HEK293T (cell line): ENCODE measurements around the gene ATP8A1.
"Not testable (repeated sequence)": the region's sequence is repeated elsewhere in the genome, so short reads cannot be mapped to it uniquely, and the experiment has no call there.

Source experiments
- CTCF ChIA-PET: fragments of 350-600 bp; formaldehyde crosslinking; extraction: SDS; loops from one replicate; lab custom pipeline; 2021; ENCODE audit warnings: antibody characterized with exemption, inconsistent platforms; lab: Yijun Ruan, JAX
- POLR2A ChIA-PET: fragments of 350-600 bp; formaldehyde crosslinking; extraction: SDS; loops from one replicate; lab custom pipeline; 2020; ENCODE audit warnings: antibody characterized with exemption, inconsistent platforms; lab: Yijun Ruan, JAX
- DNase-seq: peaks from one replicate; pipeline ENCODE4 v3.0.0; 2012; ENCODE audit warnings: mixed read lengths; ENCODE audit errors: extremely low spot score
- ARNT ChIP-seq: fragments of 450-650 bp; IDR thresholded peaks from 2 replicates; pipeline ENCODE4 v1.6.1; 2017; ENCODE audit warnings: mild to moderate bottlenecking
- BHLHE40 ChIP-seq: fragments of 450-650 bp; IDR thresholded peaks from 2 replicates; pipeline ENCODE4 v1.6.1; 2016; ENCODE audit warnings: mild to moderate bottlenecking, moderate library complexity, borderline replicate concordance
- CTBP1 ChIP-seq: fragments of 450-650 bp; IDR thresholded peaks from 2 replicates; pipeline ENCODE4 v1.6.1; 2016; ENCODE audit warnings: borderline replicate concordance
- ELF4 ChIP-seq: fragments of 450-650 bp; IDR thresholded peaks from 2 replicates; pipeline ENCODE4 v1.6.1; 2017; ENCODE audit warnings: antibody characterized with exemption
- FOXA1 ChIP-seq: fragments of 450-650 bp; IDR thresholded peaks from 2 replicates; pipeline ENCODE4 v1.6.1; 2016; ENCODE audit warnings: mild to moderate bottlenecking
- FOXK2 ChIP-seq: fragments of 450-650 bp; IDR thresholded peaks from 2 replicates; pipeline ENCODE4 v1.6.1; 2016; ENCODE audit warnings: mild to moderate bottlenecking
- FOXM1 ChIP-seq: fragments of 450-650 bp; IDR thresholded peaks from 2 replicates; pipeline ENCODE4 v1.6.1; 2017; ENCODE audit warnings: mild to moderate bottlenecking, borderline replicate concordance
- HDGF ChIP-seq: fragments of 450-650 bp; IDR thresholded peaks from 2 replicates; pipeline ENCODE4 v1.6.1; 2017; ENCODE audit warnings: antibody characterized with exemption, borderline replicate concordance
- L3MBTL2 ChIP-seq: fragments of 450-650 bp; conservative IDR thresholded peaks from 2 replicates; pipeline ENCODE4 v1.6.1; 2016; ENCODE audit warnings: mild to moderate bottlenecking
- LEF1 ChIP-seq: fragments of 450-650 bp; IDR thresholded peaks from 2 replicates; pipeline ENCODE4 v1.6.1; 2017; ENCODE audit warnings: mild to moderate bottlenecking, borderline replicate concordance
- NFRKB ChIP-seq: fragments of 450-650 bp; IDR thresholded peaks from 2 replicates; pipeline ENCODE4 v1.6.1; 2016; ENCODE audit warnings: mild to moderate bottlenecking, moderate library complexity
- PKNOX1 ChIP-seq: fragments of 450-650 bp; IDR thresholded peaks from 2 replicates; pipeline ENCODE4 v1.6.1; 2016
- SP1 ChIP-seq: fragments of 450-650 bp; IDR thresholded peaks from 2 replicates; pipeline ENCODE4 v1.6.1; 2017
- SUZ12 ChIP-seq: fragments of 450-650 bp; IDR thresholded peaks from 2 replicates; pipeline ENCODE4 v1.6.1; 2016; ENCODE audit warnings: mild to moderate bottlenecking
- TARDBP ChIP-seq: fragments of 450-650 bp; IDR thresholded peaks from 2 replicates; pipeline ENCODE4 v1.6.1; 2016
- ZNF384 ChIP-seq: fragments of 450-650 bp; IDR thresholded peaks from 2 replicates; pipeline ENCODE4 v1.6.1; 2016

ATP8A1 gene

GRCh38 chr4:42656679-42656943, 294 bp downstream of the ATP8A1 start:
- TF ChIP-seq SP1: no peak
- no peak for TF ChIP-seq TARDBP
- no peak for TF ChIP-seq LEF1
- TF ChIP-seq BHLHE40: no peak
- TF ChIP-seq L3MBTL2: peak; percentile 40; the same call in 1 of the 2 replicates
- TF ChIP-seq FOXM1: no peak
- ChIA-PET POLR2A (interaction anchor here (0.8 to 1.2 kb wide), 8 partner anchors 9 to 24 kb away, joined by 3 to 6 read pairs (median 4); no protein-coding TSS in a partner anchor), CTCF (no interaction called here)
- no peak for DNase-seq

- TF ChIP-seq FOXK2 (no peak), SP1 (no peak), LEF1 (no peak), ZNF384 (no peak), NFRKB (no peak), L3MBTL2 (peak; percentile 66)
- ChIA-PET CTCF (interaction anchor here (0.6 kb wide), 1 partner anchor 87 kb away, joined by 3 read pairs; no protein-coding TSS in a partner anchor), POLR2A (interaction anchor here (0.7 to 1.2 kb wide), 7 partner anchors 9 to 87 kb away, joined by 3 to 6 read pairs (median 3); no protein-coding TSS in a partner anchor)
- DNase-seq: peak; percentile 28
Measured at GRCh38 chr4:42655921-42656678, 805 bp downstream of the ATP8A1 start.

- TF ChIP-seq TARDBP (no peak), ELF4 (no peak)
- ChIA-PET POLR2A (no interaction called here), CTCF (no interaction called here)
- DNase-seq: no peak
Measured at GRCh38 chr4:42655269-42655637, 1.7 kb downstream of the ATP8A1 start.

GRCh38 chr4:42654631-42655268, 2.2 kb downstream of the ATP8A1 start:
- CTCF ChIA-PET: no interaction called here
- TF ChIP-seq LEF1 (no peak), SP1 (no peak), TARDBP (no peak), PKNOX1 (no peak)
- no peak for DNase-seq
- POLR2A ChIA-PET: no interaction called here

- DNase-seq: no peak
- TF ChIP-seq BHLHE40 (no peak), FOXM1 (no peak), ELF4 (no peak), FOXA1 (no peak), LEF1 (no peak), L3MBTL2 (no peak), SUZ12 (no peak), SP1 (no peak), CTBP1 (no peak), NFRKB (no peak), FOXK2 (no peak)
- CTCF ChIA-PET: no interaction called here
- POLR2A ChIA-PET: no interaction called here
Measured at GRCh38 chr4:42653626-42654560, 3.0 kb downstream of the ATP8A1 start.

- DNase-seq, POLR2A ChIA-PET, CTCF ChIA-PET: not testable (repeated sequence)
Measured at GRCh38 chr4:42652529-42653231, 4.2 kb downstream of the ATP8A1 start.

- no peak for DNase-seq
- no peak for TF ChIP-seq HDGF
- TF ChIP-seq L3MBTL2: no peak
- no peak for TF ChIP-seq FOXM1
- no peak for TF ChIP-seq FOXK2
- no peak for TF ChIP-seq LEF1
- TF ChIP-seq SUZ12: no peak
- no peak for TF ChIP-seq ZNF384
- TF ChIP-seq CTBP1: no peak
- TF ChIP-seq ELF4: no peak
- TF ChIP-seq ARNT: no peak
- no peak for TF ChIP-seq SP1
- TF ChIP-seq TARDBP: no peak
- no peak for TF ChIP-seq BHLHE40
- no peak for TF ChIP-seq NFRKB
- CTCF ChIA-PET: no interaction called here
- POLR2A ChIA-PET: no interaction called here
Measured at GRCh38 chr4:42649870-42650269, 7.0 kb downstream of the ATP8A1 start.
